Colonic mucosa (tissue), 4 donors: Measurements from ENCODE around the gene GATB. TPM values are rescaled to one million over a fixed set of nuclear protein-coding genes. Genes with fewer than 3 reads are reported as not detected.

Experiments used
- DNase-seq: peaks from one replicate; pipeline ENCODE4 v3.0.0-alpha.2; 2020
- H3K27ac ChIP-seq: fragments of 200-600 bp; one replicate; pipeline ENCODE4 v1.8.0; 2021
- H3K27me3 ChIP-seq: fragments of 200-600 bp; one replicate; pipeline ENCODE4 v1.8.0; 2021
- H3K36me3 ChIP-seq: fragments of 200-600 bp; one replicate; pipeline ENCODE4 v1.8.0; 2021
- H3K4me1 ChIP-seq: fragments of 200-600 bp; one replicate; pipeline ENCODE4 v1.8.0; 2021; ENCODE audit warnings: mild to moderate bottlenecking
- H3K4me3 ChIP-seq: fragments of 200-600 bp; one replicate; pipeline ENCODE4 v1.8.0; 2021
- H3K9ac ChIP-seq, 2 donors: one replicate each; pipeline ENCODE4 v1.7.0; 2013; ENCODE audit warnings: control low read depth in 2 of 2, low read depth in 2 of 2, low read length in 2 of 2
- H3K9me3 ChIP-seq: fragments of 200-600 bp; one replicate; pipeline ENCODE4 v1.8.0; 2021
- intact Hi-C: fragments of 100-400 bp; cut with DNase I; formaldehyde crosslinking; loops from one replicate; pipeline ENCODE4 v1.14.1; 2022
- total RNA-seq, 2 donors: library from RNA; stranded (reverse); fragmentation: NEBNext Ultra II Directional in 1 of 2; extraction: Animal tissue kit (Norgen Biotek cat#: 25700) in 1 of 2; gene quantifications; one replicate each; pipeline ENCODE4 v1.2.1, GENCODE V29; 2021
- TF ChIP-seq, protein P1 (sequence below): fragments of 200-600 bp; IDR thresholded peaks from one replicate; pipeline ENCODE4 v1.8.0; 2022; ENCODE audit warnings: antibody characterized with exemption, mild to moderate bottlenecking
- donor health status: healthy.
- donor health status: DM: no; HTN: no; CAD: no.
- donor health status: DM: no; HTN: no; CAD: no.

The GATB gene
- total RNA-seq, 2 donors from 2014 or later, result 20.9 to 22.9 TPM

DNA sequence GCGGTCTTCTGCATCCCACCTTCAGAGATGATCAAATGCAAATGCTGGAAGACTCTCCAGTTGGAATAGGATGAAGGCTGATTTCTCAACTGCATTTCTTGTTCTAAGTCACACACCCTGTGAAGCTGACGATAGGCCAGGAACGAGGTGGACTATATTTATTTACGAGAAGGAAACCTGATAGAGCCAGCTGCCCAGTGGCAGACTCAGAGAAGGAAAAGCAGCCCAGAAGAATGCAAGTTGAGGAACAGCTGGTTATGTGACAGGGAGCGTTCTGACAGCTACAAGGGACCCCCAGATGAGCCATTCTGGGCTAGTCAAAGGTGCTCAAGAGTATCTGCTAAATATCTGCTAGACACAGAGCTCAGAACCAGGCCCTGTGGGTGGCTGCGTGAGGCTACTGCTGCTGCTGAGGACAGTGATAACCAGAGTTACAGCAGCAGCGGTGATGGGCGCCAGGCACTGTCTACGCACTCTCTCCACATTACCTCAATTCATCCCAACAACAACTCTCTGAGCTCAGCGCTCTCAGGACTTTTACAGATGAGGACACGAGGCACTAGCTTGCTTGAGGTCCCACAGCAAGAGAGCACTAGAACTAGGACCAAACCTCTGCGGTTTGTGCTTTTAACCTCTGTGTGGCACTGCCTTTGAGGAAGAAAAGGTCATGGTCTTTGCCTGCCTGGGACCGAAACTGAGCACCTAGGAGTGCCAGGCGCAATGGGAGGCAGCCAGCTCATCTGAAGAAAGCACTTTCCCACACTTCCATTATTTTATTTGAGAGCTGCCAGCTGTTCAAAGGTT is 69.0 kb downstream of the GATB start:
- no peak for DNase-seq
- TF ChIP-seq, protein P1, sequence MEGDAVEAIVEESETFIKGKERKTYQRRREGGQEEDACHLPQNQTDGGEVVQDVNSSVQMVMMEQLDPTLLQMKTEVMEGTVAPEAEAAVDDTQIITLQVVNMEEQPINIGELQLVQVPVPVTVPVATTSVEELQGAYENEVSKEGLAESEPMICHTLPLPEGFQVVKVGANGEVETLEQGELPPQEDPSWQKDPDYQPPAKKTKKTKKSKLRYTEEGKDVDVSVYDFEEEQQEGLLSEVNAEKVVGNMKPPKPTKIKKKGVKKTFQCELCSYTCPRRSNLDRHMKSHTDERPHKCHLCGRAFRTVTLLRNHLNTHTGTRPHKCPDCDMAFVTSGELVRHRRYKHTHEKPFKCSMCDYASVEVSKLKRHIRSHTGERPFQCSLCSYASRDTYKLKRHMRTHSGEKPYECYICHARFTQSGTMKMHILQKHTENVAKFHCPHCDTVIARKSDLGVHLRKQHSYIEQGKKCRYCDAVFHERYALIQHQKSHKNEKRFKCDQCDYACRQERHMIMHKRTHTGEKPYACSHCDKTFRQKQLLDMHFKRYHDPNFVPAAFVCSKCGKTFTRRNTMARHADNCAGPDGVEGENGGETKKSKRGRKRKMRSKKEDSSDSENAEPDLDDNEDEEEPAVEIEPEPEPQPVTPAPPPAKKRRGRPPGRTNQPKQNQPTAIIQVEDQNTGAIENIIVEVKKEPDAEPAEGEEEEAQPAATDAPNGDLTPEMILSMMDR, result no peak
- Histone ChIP-seq H3K9me3 (no peaks in the 10 kb centered on the region), H3K27me3 (no peaks in the 10 kb centered on the region), H3K4me1 (no peaks in the 10 kb centered on the region), H3K36me3 (no peaks in the 10 kb centered on the region), H3K4me3 (no peak overlapping the region), H3K27ac (no peak overlapping the region), H3K9ac (no peak overlapping the region)
- intact Hi-C loops, result no loop called here

GRCh38 chr4:151690876-151691275 is 69.9 kb downstream of the GATB start:
- H3K4me3 ChIP-seq, result no peak overlapping the region
- no peaks in the 10 kb centered on the region for H3K4me1 ChIP-seq
- H3K27ac ChIP-seq, result no peak overlapping the region
- DNase-seq, result no peak
- no peaks in the 10 kb centered on the region for H3K9me3 ChIP-seq
- TF ChIP-seq, protein P1, result no peak
- no peak overlapping the region for H3K9ac ChIP-seq
- intact Hi-C loops, result no loop called here
- H3K36me3 ChIP-seq, result no peaks in the 10 kb centered on the region
- no peaks in the 10 kb centered on the region for H3K27me3 ChIP-seq

GRCh38 chr4:151690164-151690870 is 70.5 kb downstream of the GATB start:
- TF ChIP-seq, protein P1, result no peak
- Histone ChIP-seq H3K9ac (no peak overlapping the region), H3K9me3 (no peaks in the 10 kb centered on the region), H3K4me3 (no peak overlapping the region), H3K27me3 (no peaks in the 10 kb centered on the region), H3K27ac (no peak overlapping the region), H3K4me1 (no peaks in the 10 kb centered on the region), H3K36me3 (no peaks in the 10 kb centered on the region)
- intact Hi-C loops, result no loop called here
- no peak for DNase-seq

DNA sequence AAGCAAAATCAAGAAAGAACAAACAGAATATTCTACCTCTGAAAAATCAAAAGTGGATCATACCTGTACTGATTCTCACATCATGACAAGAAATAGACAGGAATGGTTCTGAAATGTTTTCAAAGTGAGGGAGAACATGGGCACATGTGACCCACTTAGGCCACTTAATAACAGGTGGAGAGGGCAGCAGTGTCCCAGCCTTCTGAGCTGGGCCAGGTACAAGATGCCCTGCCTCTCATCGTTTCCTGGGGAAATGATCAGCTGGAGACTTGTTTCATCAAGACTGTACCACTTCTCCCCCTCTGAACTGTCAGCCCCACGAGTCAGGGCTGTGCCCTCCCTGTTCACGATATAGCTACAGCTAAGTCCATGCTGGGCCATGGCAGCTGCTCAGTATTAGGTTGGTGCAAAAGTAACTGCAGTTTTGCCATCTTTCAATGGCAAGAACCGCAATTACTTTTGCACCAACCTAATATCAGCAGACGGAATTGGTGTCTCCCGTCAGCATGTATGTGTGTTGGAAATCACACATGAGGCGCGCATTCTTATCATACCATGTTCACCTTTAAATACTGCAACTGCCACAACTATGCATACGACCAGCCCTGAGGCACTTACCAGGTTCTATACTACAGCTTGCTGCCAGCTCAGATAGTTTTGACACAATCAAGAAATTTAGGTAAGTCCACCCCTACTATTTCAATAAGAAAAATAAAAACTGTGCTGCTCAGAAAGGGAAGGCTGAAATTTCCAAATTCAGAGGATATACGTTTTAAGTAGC is 71.4 kb downstream of the GATB start:
- H3K4me1 ChIP-seq, result no peaks in the 10 kb centered on the region
- no peaks in the 10 kb centered on the region for H3K9me3 ChIP-seq
- DNase-seq, result no peak
- TF ChIP-seq, protein P1, result no peak
- H3K4me3 ChIP-seq, result no peak overlapping the region
- no peaks in the 10 kb centered on the region for H3K27me3 ChIP-seq
- no peaks in the 10 kb centered on the region for H3K36me3 ChIP-seq
- H3K9ac ChIP-seq, result no peak overlapping the region
- intact Hi-C loops, result no loop called here
- H3K27ac ChIP-seq, result no peak overlapping the region

- H3K4me1 ChIP-seq, result no peaks in the 10 kb centered on the region
- H3K9me3 ChIP-seq, result no peaks in the 10 kb centered on the region
- no peaks in the 10 kb centered on the region for H3K36me3 ChIP-seq
- no peaks in the 10 kb centered on the region for H3K27me3 ChIP-seq
- intact Hi-C loops, result no loop called here
- no peak for DNase-seq
- H3K27ac ChIP-seq, result no peak overlapping the region
- H3K4me3 ChIP-seq, result no peak overlapping the region
- no peak overlapping the region for H3K9ac ChIP-seq
- TF ChIP-seq, protein P1, result no peak
Observed at GRCh38 chr4:151688785-151689043, 72.1 kb downstream of the GATB start.
